NOMO-1 (cell line): ENCODE measurements around the gene SEBOX.

ENCODE experiments used
- DNase-seq, 2 experiments: peaks; one replicate each; lab custom pipeline; 2025; ENCODE audit not compliant: unreplicated experiment in 2 of 2; lab: John Stamatoyannopoulos, UW

Gene SEBOX

GRCh38 chr17:28324267-28324745, 40.7 kb downstream of the SEBOX start:
- DNase-seq: no peak

- DNase-seq: no peak
These were observed 44.6 kb downstream of the SEBOX start for GRCh38 chr17:28320215-28321061.

- no peak for DNase-seq
These were observed 45.4 kb downstream of the SEBOX start for GRCh38 chr17:28319598-28319935.

GRCh38 chr17:28318759-28319597, 46.0 kb downstream of the SEBOX start, which contains the start of gene TMEM97:
Gene TMEM97, plus strand, starts transcription at chr17:28319200. Its CDS starts 40 bp downstream, at chr17:28319240.
- DNase-seq: peak; percentile 96 to 98

GRCh38 chr17:28317966-28318758, 46.8 kb downstream of the SEBOX start:
- no peak for DNase-seq

- DNase-seq: no peak
These were observed 47.7 kb downstream of the SEBOX start for GRCh38 chr17:28317099-28317965.

GRCh38 chr17:28315846-28316705, 48.9 kb downstream of the SEBOX start:
- DNase-seq: no peak

- DNase-seq: no peak
These were observed 51.2 kb downstream of the SEBOX start for GRCh38 chr17:28313841-28314240.
